Esophagus muscularis mucosa (tissue), 4 donors: ENCODE data around the gene BMPR1A. TPM values are rescaled to one million over a fixed set of nuclear protein-coding genes. Genes with fewer than 3 reads are reported as not detected.

Source experiments
- DNase-seq: peaks from one replicate; pipeline ENCODE4 v3.0.0-alpha.2; 2017; ENCODE audit errors: extremely low spot score
- H3K27ac ChIP-seq, 4 donors: fragments of 200-600 bp; sonication (generic); replicated peaks in 1 of 4; 1 replicate in 3 of 4; 2 replicates in 1 of 4; pipeline ENCODE4 v1.5.1; 2016 to 2019; ENCODE audit warnings: mild to moderate bottlenecking in 1 of 4
- H3K27me3 ChIP-seq, 4 donors: fragments of 200-600 bp; sonication (generic); one replicate each; pipeline versions ENCODE4 v1.5.1 to v1.6.0; 2016 to 2019
- H3K36me3 ChIP-seq, 4 donors: fragments of 200-600 bp; sonication (generic); one replicate each; pipeline ENCODE4 v1.5.1; 2016 to 2019
- H3K4me1 ChIP-seq, 4 donors: fragments of 200-600 bp; sonication (generic); one replicate each; pipeline ENCODE4 v1.5.1; 2016 to 2019
- H3K4me3 ChIP-seq, 4 donors: fragments of 200-600 bp; sonication (generic); 1 replicate in 2 of 4; 2 replicates in 2 of 4; pipeline ENCODE4 v1.5.1; 2016 to 2019; ENCODE audit warnings: mild to moderate bottlenecking in 4 of 4, moderate library complexity in 1 of 4
- H3K9me3 ChIP-seq, 4 donors: fragments of 200-600 bp; sonication (generic); 1 replicate in 3 of 4; 2 replicates in 1 of 4; pipeline ENCODE4 v1.5.1; 2016 to 2019
- CTCF ChIP-seq, 3 experiments: fragments of 200-600 bp in 2 of 3; fragments of 450-650 bp in 1 of 3; sonication (generic) in 2 of 3; IDR thresholded peaks; one replicate each; pipeline ENCODE4 v1.5.1; 2017 to 2019; ENCODE audit warnings: antibody characterized with exemption in 3 of 3, mild to moderate bottlenecking in 2 of 3, moderate library complexity in 1 of 3
- EP300 ChIP-seq: sonication (generic); formaldehyde crosslinking; IDR thresholded peaks from one replicate; pipeline ENCODE4 v1.6.1; 2017; ENCODE audit warnings: antibody characterized with exemption
- POLR2A ChIP-seq: fragments of 450-650 bp; IDR thresholded peaks from one replicate; pipeline ENCODE4 v1.6.1; 2017; ENCODE audit warnings: antibody characterized with exemption, moderate library complexity, mild to moderate bottlenecking, low read depth
- POLR2AphosphoS5 ChIP-seq, 2 donors: sonication (generic); formaldehyde crosslinking; IDR thresholded peaks; one replicate each; pipeline ENCODE4 v1.6.1; 2017; ENCODE audit warnings: antibody characterized with exemption in 2 of 2
- WGBS: methylation state at CpG from one replicate; pipeline ENCODE4 v1.1.5; 2018; 5-methylcytosine and 5-hydroxymethylcytosine counted together
- intact Hi-C: fragments of 100-400 bp; cut with DNase I; formaldehyde crosslinking; loops from one replicate; pipeline ENCODE4 v1.15.1; 2023
- total RNA-seq, 4 donors: library from RNA; depleted of rRNA; stranded (reverse); fragments of >200 nt; gene quantifications; one replicate each; pipeline versions ENCODE4 v1.1.0 to v1.2.1, GENCODE V29; 2016

The BMPR1A gene
- total RNA-seq, result 100 to 1,000 TPM in 1 of 4 donors, 10 to 100 TPM in 3; 66.1 to 110 (median 90.5) TPM

GRCh38 chr10:86756511-86757112, at the start of gene BMPR1A:
TSS of gene BMPR1A (plus strand) at chr10:86756619. CDS start at chr10:86876019, 119,400 bp downstream.
- TF ChIP-seq EP300, result no peak
- no peak for TF ChIP-seq CTCF (IDR thresholded peaks at IDR 0.05)
- TF ChIP-seq POLR2AphosphoS5 (IDR thresholded peaks at IDR 0.05), result peak; percentile 64 to 87
- peak; percentile 17 for TF ChIP-seq POLR2A
- Histone ChIP-seq H3K27me3 (no peaks in the 10 kb centered on the region), H3K27ac (peak within 1 kb of the TSS; percentile 93 to 100 (median 98)), H3K4me1 (peaks cover 29 to 73% (median 63%) of the 10 kb centered on the region in 4 donors), H3K36me3 (no peaks in the 10 kb centered on the region), H3K4me3 (peak within 1 kb of the TSS; percentile 70 to 94 (median 84)), H3K9me3 (no peaks in the 10 kb centered on the region)
- no peak for DNase-seq
- no CpG with 5 or more reads among the region's 85 CpGs for WGBS
- intact Hi-C loops, result loop anchor here (5.0 kb wide), 1 partner anchor 141 kb away; no protein-coding TSS in a partner anchor

- Histone ChIP-seq H3K27me3 (no peaks in the 10 kb centered on the region), H3K4me3 (no peak overlapping the region), H3K4me1 (peaks cover 17 to 23% (median 19%) of the 10 kb centered on the region in 4 donors), H3K27ac (peak overlapping the region; percentile 94 to 99 (median 98)), H3K36me3 (peaks cover 0 to 56% (median 49%) of the 10 kb centered on the region in 4 donors), H3K9me3 (no peaks in the 10 kb centered on the region)
- no peak for DNase-seq
- TF ChIP-seq CTCF (IDR thresholded peaks at IDR 0.05) (no peak), POLR2AphosphoS5 (IDR thresholded peaks at IDR 0.05) (no peak), EP300 (no peak), POLR2A (no peak)
- intact Hi-C loops, result no loop called here
- 80% methylated on average over 1 of the region's 1 CpG for WGBS
These were observed 49.4 kb upstream of the BMPR1A start for GRCh38 chr10:86706977-86707376.

DNA sequence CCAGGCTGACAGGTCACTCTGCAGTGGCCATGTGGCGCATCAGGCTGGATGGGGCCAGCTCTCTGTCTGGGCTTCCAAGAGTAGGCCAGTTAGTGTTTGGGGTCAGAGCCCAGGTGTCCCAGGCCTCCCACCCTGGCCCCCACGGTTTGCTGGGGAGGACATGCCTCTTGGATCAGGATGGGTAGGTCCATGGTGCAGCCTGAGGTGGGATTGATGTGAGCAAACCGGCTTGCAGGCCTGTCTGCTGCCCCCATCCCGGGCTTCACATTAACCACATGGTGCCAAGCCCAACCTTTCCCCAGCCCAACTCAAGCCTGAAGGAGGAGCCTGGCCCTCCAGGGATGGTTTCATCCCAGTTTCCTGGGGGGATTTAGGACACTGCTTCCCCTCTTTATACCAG, 48.9 kb upstream of the BMPR1A start:
- WGBS, result no CpG with 5 or more reads among the region's 4 CpGs
- Histone ChIP-seq H3K27ac (peak overlapping the region; percentile 94 to 99 (median 98)), H3K9me3 (no peaks in the 10 kb centered on the region), H3K4me1 (peaks cover 22 to 28% (median 24%) of the 10 kb centered on the region in 4 donors), H3K36me3 (peaks cover 0 to 51% (median 46%) of the 10 kb centered on the region in 4 donors), H3K27me3 (no peaks in the 10 kb centered on the region), H3K4me3 (no peak overlapping the region)
- no peak for TF ChIP-seq CTCF (IDR thresholded peaks at IDR 0.05)
- TF ChIP-seq EP300, result no peak
- no peak for TF ChIP-seq POLR2AphosphoS5 (IDR thresholded peaks at IDR 0.05)
- TF ChIP-seq POLR2A, result no peak
- no peak for DNase-seq
- intact Hi-C loops, result no loop called here

- intact Hi-C loops, result no loop called here
- H3K36me3 ChIP-seq, result peaks cover 0 to 52% (median 39%) of the 10 kb centered on the region in 4 donors
- TF ChIP-seq CTCF (IDR thresholded peaks at IDR 0.05), result no peak
- no peak for TF ChIP-seq EP300
- no peak for TF ChIP-seq POLR2AphosphoS5 (IDR thresholded peaks at IDR 0.05)
- TF ChIP-seq POLR2A, result no peak
- no peaks in the 10 kb centered on the region for H3K27me3 ChIP-seq
- H3K4me1 ChIP-seq, result peaks cover 26 to 33% (median 29%) of the 10 kb centered on the region in 4 donors
- H3K4me3 ChIP-seq, result no peak overlapping the region
- no peak for DNase-seq
- no peaks in the 10 kb centered on the region for H3K9me3 ChIP-seq
- H3K27ac ChIP-seq, result peak overlapping the region; percentile 94 to 99 (median 98)
- WGBS, result 86% methylated on average over 6 of the region's 8 CpGs
These were observed 48.2 kb upstream of the BMPR1A start for GRCh38 chr10:86708068-86708782.
